HepG2 (cell line): ENCODE data around the gene FAM110D. TPM values are rescaled to one million over a fixed set of nuclear protein-coding genes. Genes with fewer than 3 reads are reported as not detected.

ENCODE experiments used
- AGO2 ChIP-seq: fragments of 200-400 bp; formaldehyde crosslinking; optimal IDR thresholded peaks from 2 replicates; pipeline ENCODE3; 2017; ENCODE audit warnings: mild to moderate bottlenecking, low read depth, low read length, moderate library complexity
- EEA1 ChIP-seq: sonication (generic); formaldehyde crosslinking; IDR thresholded peaks from 2 replicates; pipeline ENCODE4 v1.5.1; 2020; ENCODE audit warnings: mild to moderate bottlenecking, missing genetic modification reagents, borderline replicate concordance
- GABPB1 ChIP-seq: IDR thresholded peaks from 2 replicates; pipeline ENCODE4 v1.6.1; 2016; ENCODE audit warnings: mild to moderate bottlenecking, missing genetic modification reagents, moderate library complexity, missing compliant biosample characterization
- HDAC1 ChIP-seq: sonication (generic); formaldehyde crosslinking; IDR thresholded peaks from 2 replicates; pipeline ENCODE4 v1.5.1; 2020; ENCODE audit warnings: mild to moderate bottlenecking, missing genetic modification reagents
- NCOR1 ChIP-seq: fragments of 200-600 bp; sonication (generic); IDR thresholded peaks from 2 replicates; pipeline ENCODE4 v1.7.0; 2017; ENCODE audit warnings: antibody characterized with exemption, low read length, borderline replicate concordance
- PHF21A ChIP-seq: sonication (generic); formaldehyde crosslinking; IDR thresholded peaks from 2 replicates; pipeline ENCODE4 v1.5.0; 2020; ENCODE audit warnings: mild to moderate bottlenecking, missing genetic modification reagents
- SOX6 ChIP-seq, 2 experiments: fragments of 450-650 bp in 1 of 2; sonication (generic) in 1 of 2; formaldehyde crosslinking in 1 of 2; IDR thresholded peaks; 2 replicates each; pipeline versions ENCODE4 v1.4.0 to v1.6.1; 2017 to 2020; ENCODE audit warnings: antibody characterized with exemption in 1 of 2, mild to moderate bottlenecking in 1 of 2, missing genetic modification reagents in 1 of 2
- TARDBP ChIP-seq: sonication (generic); formaldehyde crosslinking; IDR thresholded peaks from 2 replicates; pipeline ENCODE4 v1.8.0; 2022; ENCODE audit warnings: mild to moderate bottlenecking, missing genetic modification reagents
- ZEB1 ChIP-seq: IDR thresholded peaks from 2 replicates; pipeline ENCODE4 v1.6.1; 2012; ENCODE audit warnings: mild to moderate bottlenecking, low read depth, inconsistent platforms; ENCODE audit not compliant: insufficient replicate concordance
- ZMAT3 ChIP-seq: sonication (generic); formaldehyde crosslinking; conservative IDR thresholded peaks from 2 replicates; pipeline ENCODE4 v1.7.0; 2021; ENCODE audit warnings: missing genetic modification reagents
- ZNF441 ChIP-seq: sonication (generic); formaldehyde crosslinking; IDR thresholded peaks from 2 replicates; pipeline ENCODE4 v1.7.0; 2021; ENCODE audit warnings: missing genetic modification reagents, borderline replicate concordance
- ZNF558 ChIP-seq: sonication (generic); formaldehyde crosslinking; IDR thresholded peaks from 2 replicates; pipeline ENCODE4 v1.9.0; 2022; ENCODE audit warnings: mild to moderate bottlenecking, missing genetic modification reagents, borderline replicate concordance
- ZNF674 ChIP-seq: sonication (generic); formaldehyde crosslinking; IDR thresholded peaks from 2 replicates; pipeline ENCODE4 v1.5.0; 2020; ENCODE audit warnings: low read depth, mild to moderate bottlenecking, missing genetic modification reagents
- ZSCAN22 ChIP-seq: sonication (generic); formaldehyde crosslinking; IDR thresholded peaks from 2 replicates; pipeline ENCODE4 v1.4.0; 2020; ENCODE audit warnings: mild to moderate bottlenecking, missing genetic modification reagents
- polyA plus RNA-seq, 8 experiments: library from polyadenylated mRNA; depleted of rRNA in 3 of 8; stranded (reverse) in 7 of 8; unstranded in 1 of 8; fragments of >200 nt; fragmentation: Illumina TruSeq in 4 of 8; extraction: Trizol in 4 of 8; gene quantifications; 2 replicates each; pipeline versions ENCODE4 v1.2.1 to v1.2.3, GENCODE V29; 2011 to 2016; ENCODE audit warnings: low read depth in 4 of 8, missing spikeins in 1 of 8, mixed read lengths in 1 of 8; ENCODE audit not compliant: insufficient read depth in 1 of 8
- total RNA-seq, 5 experiments: library from RNA; depleted of rRNA; stranded (reverse); fragments of >200 nt; fragmentation: Illumina TruSeq; extraction: Trizol; gene quantifications; 2 replicates each; pipeline ENCODE4 v1.2.3, GENCODE V29; 2016; ENCODE audit warnings: low read depth in 1 of 5
- TF ChIP-seq, protein P1 (sequence below): sonication (generic); formaldehyde crosslinking; IDR thresholded peaks from 2 replicates; pipeline ENCODE4 v1.5.0; 2020; ENCODE audit warnings: missing genetic modification reagents
- TF ChIP-seq, protein P2 (sequence below): sonication (generic); formaldehyde crosslinking; IDR thresholded peaks from 2 replicates; pipeline ENCODE4 v1.5.0; 2020; ENCODE audit warnings: mild to moderate bottlenecking, missing genetic modification reagents
- TF ChIP-seq, protein P3 (sequence below): IDR thresholded peaks from 2 replicates; pipeline ENCODE4 v1.6.1; 2016; ENCODE audit warnings: mild to moderate bottlenecking, missing biosample characterization, missing genetic modification reagents
- TF ChIP-seq, protein P4 (sequence below): sonication (generic); formaldehyde crosslinking; IDR thresholded peaks from 2 replicates; pipeline ENCODE4 v1.4.0; 2020; ENCODE audit warnings: low read depth, mild to moderate bottlenecking, missing genetic modification reagents
- TF ChIP-seq, protein P5 (sequence below): sonication (generic); formaldehyde crosslinking; IDR thresholded peaks from 2 replicates; pipeline ENCODE4 v1.5.0; 2020; ENCODE audit warnings: missing genetic modification reagents
- TF ChIP-seq, protein P6 (sequence below): sonication (generic); formaldehyde crosslinking; IDR thresholded peaks from 2 replicates; pipeline ENCODE4 v1.9.0; 2022; ENCODE audit warnings: low read depth, missing genetic modification reagents

FAM110D gene
- total and polyA plus RNA-seq, 2 of the 13 experiments (the other 11 are each of a cell fraction or from before 2014, with no cell fraction given) = not detected

DNA sequence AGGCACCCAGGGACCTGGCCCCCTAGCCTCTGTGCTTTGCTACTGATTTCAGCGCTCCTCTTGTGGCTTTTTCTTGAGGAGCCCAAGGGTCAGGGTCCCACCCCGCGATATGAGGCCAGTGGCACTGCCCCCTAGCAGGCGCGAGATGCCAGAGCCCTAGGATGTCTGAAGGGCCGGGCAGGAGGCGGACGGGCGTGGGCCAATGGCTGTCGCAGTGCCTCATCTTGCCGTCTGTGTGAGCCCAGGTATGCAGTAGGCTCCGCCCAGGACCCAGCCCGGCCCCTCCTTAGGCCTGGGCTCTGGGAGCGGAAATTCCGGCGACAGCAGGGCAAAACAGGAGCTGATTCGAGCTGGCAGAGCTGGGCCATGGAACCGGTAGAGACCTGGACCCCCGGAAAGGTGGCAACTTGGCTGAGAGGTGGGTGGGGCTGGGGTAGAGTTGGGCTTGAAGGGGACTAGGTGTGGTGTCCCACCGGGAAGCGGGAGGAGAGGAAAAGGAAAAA lies 18.4 kb downstream of the FAM110D start, which contains the start of gene CNKSR1 (continued):
- 0 out of 2 replicates have a peak, but pooled peaks have one; percentile 32 for TF ChIP-seq TARDBP (CRISPR knock-in tag)
- TF ChIP-seq NCOR1 = no peak
- no peak for TF ChIP-seq ZNF674 (CRISPR knock-in tag)
- TF ChIP-seq, protein P1, sequence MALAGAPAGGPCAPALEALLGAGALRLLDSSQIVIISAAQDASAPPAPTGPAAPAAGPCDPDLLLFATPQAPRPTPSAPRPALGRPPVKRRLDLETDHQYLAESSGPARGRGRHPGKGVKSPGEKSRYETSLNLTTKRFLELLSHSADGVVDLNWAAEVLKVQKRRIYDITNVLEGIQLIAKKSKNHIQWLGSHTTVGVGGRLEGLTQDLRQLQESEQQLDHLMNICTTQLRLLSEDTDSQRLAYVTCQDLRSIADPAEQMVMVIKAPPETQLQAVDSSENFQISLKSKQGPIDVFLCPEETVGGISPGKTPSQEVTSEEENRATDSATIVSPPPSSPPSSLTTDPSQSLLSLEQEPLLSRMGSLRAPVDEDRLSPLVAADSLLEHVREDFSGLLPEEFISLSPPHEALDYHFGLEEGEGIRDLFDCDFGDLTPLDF (CRISPR knock-in tag) = no peak
- TF ChIP-seq, protein P2, sequence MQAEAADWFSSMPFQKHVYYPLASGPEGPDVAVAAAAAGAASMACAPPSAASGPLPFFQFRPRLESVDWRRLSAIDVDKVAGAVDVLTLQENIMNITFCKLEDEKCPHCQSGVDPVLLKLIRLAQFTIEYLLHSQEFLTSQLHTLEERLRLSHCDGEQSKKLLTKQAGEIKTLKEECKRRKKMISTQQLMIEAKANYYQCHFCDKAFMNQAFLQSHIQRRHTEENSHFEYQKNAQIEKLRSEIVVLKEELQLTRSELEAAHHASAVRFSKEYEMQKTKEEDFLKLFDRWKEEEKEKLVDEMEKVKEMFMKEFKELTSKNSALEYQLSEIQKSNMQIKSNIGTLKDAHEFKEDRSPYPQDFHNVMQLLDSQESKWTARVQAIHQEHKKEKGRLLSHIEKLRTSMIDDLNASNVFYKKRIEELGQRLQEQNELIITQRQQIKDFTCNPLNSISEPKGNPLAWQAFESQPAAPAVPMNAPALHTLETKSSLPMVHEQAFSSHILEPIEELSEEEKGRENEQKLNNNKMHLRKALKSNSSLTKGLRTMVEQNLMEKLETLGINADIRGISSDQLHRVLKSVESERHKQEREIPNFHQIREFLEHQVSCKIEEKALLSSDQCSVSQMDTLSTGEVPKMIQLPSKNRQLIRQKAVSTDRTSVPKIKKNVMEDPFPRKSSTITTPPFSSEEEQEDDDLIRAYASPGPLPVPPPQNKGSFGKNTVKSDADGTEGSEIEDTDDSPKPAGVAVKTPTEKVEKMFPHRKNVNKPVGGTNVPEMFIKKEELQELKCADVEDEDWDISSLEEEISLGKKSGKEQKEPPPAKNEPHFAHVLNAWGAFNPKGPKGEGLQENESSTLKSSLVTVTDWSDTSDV = no peak
- TF ChIP-seq GABPB1 = peak; percentile 68; the same call in 1 of the 2 replicates
- TF ChIP-seq ZMAT3 (CRISPR knock-in tag) = 0 out of 2 replicates have a peak, but pooled peaks have one; percentile 60
- peak; percentile 39 for TF ChIP-seq HDAC1 (CRISPR knock-in tag)
- TF ChIP-seq, protein P3, sequence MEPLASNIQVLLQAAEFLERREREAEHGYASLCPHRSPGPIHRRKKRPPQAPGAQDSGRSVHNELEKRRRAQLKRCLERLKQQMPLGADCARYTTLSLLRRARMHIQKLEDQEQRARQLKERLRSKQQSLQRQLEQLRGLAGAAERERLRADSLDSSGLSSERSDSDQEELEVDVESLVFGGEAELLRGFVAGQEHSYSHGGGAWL (CRISPR knock-in tag) = no peak
- no peak for TF ChIP-seq SOX6 (IDR thresholded peaks at IDR 0.05)
- no peak for TF ChIP-seq SOX6 (CRISPR knock-in tag; IDR thresholded peaks at IDR 0.05)
- TF ChIP-seq, protein P4, sequence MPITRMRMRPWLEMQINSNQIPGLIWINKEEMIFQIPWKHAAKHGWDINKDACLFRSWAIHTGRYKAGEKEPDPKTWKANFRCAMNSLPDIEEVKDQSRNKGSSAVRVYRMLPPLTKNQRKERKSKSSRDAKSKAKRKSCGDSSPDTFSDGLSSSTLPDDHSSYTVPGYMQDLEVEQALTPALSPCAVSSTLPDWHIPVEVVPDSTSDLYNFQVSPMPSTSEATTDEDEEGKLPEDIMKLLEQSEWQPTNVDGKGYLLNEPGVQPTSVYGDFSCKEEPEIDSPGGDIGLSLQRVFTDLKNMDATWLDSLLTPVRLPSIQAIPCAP = no peak
- TF ChIP-seq, protein P5, sequence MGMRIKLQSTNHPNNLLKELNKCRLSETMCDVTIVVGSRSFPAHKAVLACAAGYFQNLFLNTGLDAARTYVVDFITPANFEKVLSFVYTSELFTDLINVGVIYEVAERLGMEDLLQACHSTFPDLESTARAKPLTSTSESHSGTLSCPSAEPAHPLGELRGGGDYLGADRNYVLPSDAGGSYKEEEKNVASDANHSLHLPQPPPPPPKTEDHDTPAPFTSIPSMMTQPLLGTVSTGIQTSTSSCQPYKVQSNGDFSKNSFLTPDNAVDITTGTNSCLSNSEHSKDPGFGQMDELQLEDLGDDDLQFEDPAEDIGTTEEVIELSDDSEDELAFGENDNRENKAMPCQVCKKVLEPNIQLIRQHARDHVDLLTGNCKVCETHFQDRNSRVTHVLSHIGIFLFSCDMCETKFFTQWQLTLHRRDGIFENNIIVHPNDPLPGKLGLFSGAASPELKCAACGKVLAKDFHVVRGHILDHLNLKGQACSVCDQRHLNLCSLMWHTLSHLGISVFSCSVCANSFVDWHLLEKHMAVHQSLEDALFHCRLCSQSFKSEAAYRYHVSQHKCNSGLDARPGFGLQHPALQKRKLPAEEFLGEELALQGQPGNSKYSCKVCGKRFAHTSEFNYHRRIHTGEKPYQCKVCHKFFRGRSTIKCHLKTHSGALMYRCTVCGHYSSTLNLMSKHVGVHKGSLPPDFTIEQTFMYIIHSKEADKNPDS (CRISPR knock-in tag) = no peak
- no peak for TF ChIP-seq ZNF558 (CRISPR knock-in tag)
- TF ChIP-seq ZNF441 (CRISPR knock-in tag) = peak; percentile 49; the same call in 1 of the 2 replicates
- peak; percentile 16; the same call in 1 of the 2 replicates for TF ChIP-seq PHF21A (CRISPR knock-in tag)
- peak; percentile 83 for TF ChIP-seq ZEB1
- TF ChIP-seq, protein P6, sequence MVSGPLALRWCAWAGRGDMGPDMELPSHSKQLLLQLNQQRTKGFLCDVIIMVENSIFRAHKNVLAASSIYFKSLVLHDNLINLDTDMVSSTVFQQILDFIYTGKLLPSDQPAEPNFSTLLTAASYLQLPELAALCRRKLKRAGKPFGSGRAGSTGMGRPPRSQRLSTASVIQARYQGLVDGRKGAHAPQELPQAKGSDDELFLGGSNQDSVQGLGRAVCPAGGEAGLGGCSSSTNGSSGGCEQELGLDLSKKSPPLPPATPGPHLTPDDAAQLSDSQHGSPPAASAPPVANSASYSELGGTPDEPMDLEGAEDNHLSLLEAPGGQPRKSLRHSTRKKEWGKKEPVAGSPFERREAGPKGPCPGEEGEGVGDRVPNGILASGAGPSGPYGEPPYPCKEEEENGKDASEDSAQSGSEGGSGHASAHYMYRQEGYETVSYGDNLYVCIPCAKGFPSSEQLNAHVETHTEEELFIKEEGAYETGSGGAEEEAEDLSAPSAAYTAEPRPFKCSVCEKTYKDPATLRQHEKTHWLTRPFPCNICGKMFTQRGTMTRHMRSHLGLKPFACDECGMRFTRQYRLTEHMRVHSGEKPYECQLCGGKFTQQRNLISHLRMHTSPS = peak; percentile 50; the same call in 1 of the 2 replicates
- no peak for TF ChIP-seq AGO2
- no peak for TF ChIP-seq ZSCAN22 (CRISPR knock-in tag)
- TF ChIP-seq EEA1 (CRISPR knock-in tag) = no peak
